ENCODE measurements around the gene CLIP1. TPM values are rescaled to one million over a fixed set of nuclear protein-coding genes. Genes with fewer than 3 reads are reported as not detected.

The CLIP1 gene
- total and polyA plus RNA-seq, 2 of the 8 experiments (the other 6 are each of a cell fraction or from before 2014, with no cell fraction given), result 19.0 to 27.6 TPM

DNA sequence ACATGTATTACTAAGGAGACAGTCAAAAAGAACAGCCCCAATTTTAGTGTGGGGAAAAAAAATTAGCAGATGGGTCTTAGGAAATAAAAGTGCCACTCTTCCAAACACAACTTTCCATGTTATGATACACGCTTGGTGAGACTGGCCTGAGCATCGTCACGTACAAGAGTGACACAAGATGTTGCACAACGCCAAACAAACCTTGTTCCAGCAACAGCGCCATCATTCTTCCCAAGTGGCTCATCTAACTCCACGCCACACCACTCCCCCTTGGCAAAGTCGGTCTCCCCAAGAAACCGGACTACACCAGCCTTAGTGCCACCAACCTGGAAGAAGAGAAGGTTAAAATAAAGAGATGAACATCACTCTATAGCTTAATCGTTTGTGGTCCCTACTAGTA lies 58.7 kb downstream of the CLIP1 start:
- no peak overlapping the region for H2BK15ac ChIP-seq (ENCODE audit: low read length)
- no peaks in the 10 kb centered on the region for H4K20me1 ChIP-seq (replicated peaks in 1 of 2; ENCODE audit: control insufficient read depth in 1 of 2, insufficient read depth in 2 of 2, low read length in 2 of 2)
- H3K36me3 ChIP-seq (ENCODE audit: control insufficient read depth in 2 of 4, insufficient read depth in 4 of 4, low read length in 3 of 4), result no peaks in the 10 kb centered on the region
- DNase-seq (ENCODE audit: low read depth in 1 of 2, low spot score in 2 of 2) (no peak), FAIRE-seq (no peak)
- H3K23me2 ChIP-seq (ENCODE audit: low read depth, low read length), result no peaks in the 10 kb centered on the region
- no peak overlapping the region for H2BK120ac ChIP-seq (replicated peaks; ENCODE audit: low read depth, low read length)
- no peak overlapping the region for H3K4me3 ChIP-seq (ENCODE audit: extremely low read depth in 1 of 4, insufficient read depth in 2 of 4, low read depth in 3 of 4, low read length in 4 of 4)
- H2BK12ac ChIP-seq (ENCODE audit: low read depth, low read length), result no peak overlapping the region
- no peaks in the 10 kb centered on the region for H3K27me3 ChIP-seq (replicated peaks in 1 of 4; ENCODE audit: control insufficient read depth in 3 of 4, extremely low read depth in 1 of 4, insufficient read depth in 3 of 4, low read length in 3 of 4)
- WGBS, 2 experiments (ENCODE audit: extremely low coverage in 1 of 2, insufficient coverage in 1 of 2, insufficient read length in 1 of 2, insufficient replicate concordance in 2 of 2, low coverage in 1 of 2, low lambda C conversion rate in 2 of 2, missing lambda C conversion rate in 1 of 2), result 88% methylated on average over 9 of the region's 9 CpGs; no CpG with 5 or more reads in 1 of the 2 experiments
- no peak overlapping the region for H3K9ac ChIP-seq (replicated peaks in 1 of 4; ENCODE audit: extremely low read depth in 1 of 4, low read depth in 3 of 4, low read length in 3 of 4)
- H4K91ac ChIP-seq (replicated peaks; ENCODE audit: insufficient read length, low read length), result no peak overlapping the region
- no peak overlapping the region for H3K14ac ChIP-seq (ENCODE audit: insufficient read length)
- CTCF ChIA-PET (ENCODE audit: partially characterized antibody), result interaction anchor here (0.6 to 0.8 kb wide), 2 partner anchors 109 to 389 kb away, joined by 4 to 5 read pairs; no protein-coding TSS in a partner anchor
- H4K8ac ChIP-seq (ENCODE audit: extremely low read depth, insufficient read depth, low read length), result no peak overlapping the region; the same call in 1 of the 2 replicates
- POLR2A ChIA-PET (ENCODE audit: partially characterized antibody), result no interaction called here
- no peak overlapping the region for H3K27ac ChIP-seq (ENCODE audit: low read depth, low read length)
- no peaks in the 10 kb centered on the region; a peak in 1 of 7 replicates for H3K4me1 ChIP-seq (replicated peaks in 1 of 4; ENCODE audit: control insufficient read depth in 3 of 4, insufficient read depth in 4 of 4, low read length in 3 of 4)
- no peak overlapping the region for H3K18ac ChIP-seq (ENCODE audit: extremely low read depth, low read length)
- H2AK5ac ChIP-seq (ENCODE audit: low read depth, low read length), result no peak overlapping the region
- H3K4ac ChIP-seq (replicated peaks; ENCODE audit: insufficient read length, low read depth, low read length), result no peak overlapping the region
- H2BK5ac ChIP-seq (ENCODE audit: low read depth, low read length), result no peak overlapping the region
- no peak overlapping the region for H3K23ac ChIP-seq (ENCODE audit: insufficient read length)
- H3K56ac ChIP-seq (replicated peaks; ENCODE audit: insufficient read length, low read depth, low read length), result no peak overlapping the region
- no peaks in the 10 kb centered on the region for H3K79me1 ChIP-seq (ENCODE audit: low read depth, low read length)
- no peaks in the 10 kb centered on the region for H3K9me3 ChIP-seq (ENCODE audit: insufficient read depth in 2 of 2, low read depth in 1 of 2, low read length in 1 of 2)
- H2BK20ac ChIP-seq (ENCODE audit: low read length), result no peak overlapping the region
- no peak overlapping the region for H3K4me2 ChIP-seq (ENCODE audit: insufficient read depth in 1 of 2, low read depth in 2 of 2, low read length in 2 of 2)
- no peak overlapping the region for H4K5ac ChIP-seq (ENCODE audit: insufficient read length, low read depth, low read length)
- no peaks in the 10 kb centered on the region for H3K79me2 ChIP-seq (ENCODE audit: control insufficient read depth in 1 of 2, insufficient read depth in 2 of 2, low read length in 2 of 2)
- no peak overlapping the region for H2AFZ ChIP-seq (ENCODE audit: low read length)
- TF ChIP-seq GABPA (IDR thresholded peaks at IDR 0.05; ENCODE audit: borderline replicate concordance, insufficient read depth, low read length), result no peak
- TF ChIP-seq SIRT6 (IDR thresholded peaks at IDR 0.05; ENCODE audit: low read length), result no peak
- TF ChIP-seq BCL11A (IDR thresholded peaks at IDR 0.05; ENCODE audit: low read depth in 2 of 2, low read length in 2 of 2), result no peak
- no peak for TF ChIP-seq RXRA (IDR thresholded peaks at IDR 0.05; ENCODE audit: insufficient read depth, low read depth, low read length)
- TF ChIP-seq CTBP2 (IDR thresholded peaks at IDR 0.05; ENCODE audit: borderline replicate concordance, insufficient read depth, insufficient read length, low read length), result no peak
- TF ChIP-seq KDM4A (IDR thresholded peaks at IDR 0.05; ENCODE audit: low read depth, low read length, severe bottlenecking), result no peak
- TF ChIP-seq SIX5 (IDR thresholded peaks at IDR 0.05; ENCODE audit: low read depth, low read length), result no peak
- no peak for TF ChIP-seq YY1 (IDR thresholded peaks at IDR 0.05; ENCODE audit: low read depth, low read length)
- no peak for TF ChIP-seq SRF (IDR thresholded peaks at IDR 0.05; ENCODE audit: low read depth, low read length)
- no peak for TF ChIP-seq SUZ12 (IDR thresholded peaks at IDR 0.05; ENCODE audit: low read length)
- TF ChIP-seq JUN (IDR thresholded peaks at IDR 0.05; ENCODE audit: low read depth, low read length), result no peak
- no peak for TF ChIP-seq HDAC6 (IDR thresholded peaks at IDR 0.05; ENCODE audit: low read depth, low read length)
- TF ChIP-seq CBX5 (IDR thresholded peaks at IDR 0.05; ENCODE audit: low read depth, low read length), result no peak
- no peak for TF ChIP-seq POU5F1 (IDR thresholded peaks at IDR 0.05; ENCODE audit: low read depth, low read length)
- TF ChIP-seq CHD1 (IDR thresholded peaks at IDR 0.05; ENCODE audit: low read depth, low read length), result no peak
- no peak for TF ChIP-seq TCF12 (IDR thresholded peaks at IDR 0.05; ENCODE audit: low read depth, low read length)

Measured in H1 (cell line).